WTC11 (cell line): ENCODE measurements around the gene NAALADL2. TPM values are rescaled to one million over a fixed set of nuclear protein-coding genes. Genes with fewer than 3 reads are reported as not detected.

Experiments used
- ATAC-seq: fragments of 200-7000 bp; cut with Tn5 transposase; 2 replicates; pipeline ENCODE4 v1.10.0; 2021; ENCODE audit warnings: mild to moderate bottlenecking, moderate library complexity
- CTCF ChIA-PET: fragments of 300-600 bp; sonication (Branson Sonifier 250); formaldehyde crosslinking; loops from one replicate; lab custom pipeline; 2021; ENCODE audit warnings: antibody characterized with exemption; lab: Charles Lee
- POLR2A ChIA-PET: fragments of 350-600 bp; sonication (Branson Sonifier 250); formaldehyde crosslinking; loops from one replicate; lab custom pipeline; 2021; ENCODE audit warnings: antibody characterized with exemption; lab: Charles Lee
- DNase-seq: peaks from one replicate; pipeline ENCODE4 v3.0.0; 2021; ENCODE audit warnings: low spot score
- H3K27ac Mint-ChIP-seq: 2 replicates; pipeline ENCODE4 v1.8.0; 2021; ENCODE audit warnings: mixed read lengths
- H3K27me3 Mint-ChIP-seq: 2 replicates; pipeline ENCODE4 v1.8.0; 2021; ENCODE audit warnings: low read depth, mild to moderate bottlenecking, moderate library complexity, mixed read lengths
- H3K36me3 Mint-ChIP-seq: 2 replicates; pipeline ENCODE4 v1.8.0; 2021; ENCODE audit warnings: mixed read lengths
- H3K4me1 Mint-ChIP-seq: 2 replicates; pipeline ENCODE4 v1.8.0; 2022; ENCODE audit warnings: mixed read lengths
- H3K4me3 Mint-ChIP-seq: 2 replicates; pipeline ENCODE4 v1.8.0; 2021; ENCODE audit warnings: mild to moderate bottlenecking, moderate library complexity, mixed read lengths
- H3K9me3 Mint-ChIP-seq: 2 replicates; pipeline ENCODE4 v1.8.0; 2021; ENCODE audit warnings: mixed read lengths
- CREB1 ChIP-seq: sonication (generic); formaldehyde crosslinking; IDR thresholded peaks from 2 replicates; pipeline ENCODE4 v1.8.0; 2023; ENCODE audit warnings: mild to moderate bottlenecking, missing genetic modification reagents
- ELF4 ChIP-seq: sonication (generic); formaldehyde crosslinking; IDR thresholded peaks from 2 replicates; pipeline ENCODE4 v1.8.1; 2022; ENCODE audit warnings: low read depth, mild to moderate bottlenecking, moderate library complexity, missing genetic modification reagents
- EMX1 ChIP-seq: fragments of 250-450 bp; sonication (Bioruptor Pico); IDR thresholded peaks from 2 replicates; pipeline ENCODE4 v1.8.0; 2021; ENCODE audit warnings: mild to moderate bottlenecking
- ESRRA ChIP-seq: sonication (generic); formaldehyde crosslinking; IDR thresholded peaks from 2 replicates; pipeline ENCODE4 v1.8.1; 2022; ENCODE audit warnings: mild to moderate bottlenecking, missing genetic modification reagents, borderline replicate concordance
- FOXP1 ChIP-seq: sonication (generic); formaldehyde crosslinking; IDR thresholded peaks from 2 replicates; pipeline ENCODE4 v1.8.0; 2022; ENCODE audit warnings: missing genetic modification reagents, mild to moderate bottlenecking, moderate library complexity, borderline replicate concordance
- JUN ChIP-seq: sonication (generic); formaldehyde crosslinking; IDR thresholded peaks from 2 replicates; pipeline ENCODE4 v1.8.0; 2023; ENCODE audit warnings: mild to moderate bottlenecking, missing genetic modification reagents
- RORB ChIP-seq: fragments of 250-450 bp; sonication (Bioruptor Pico); IDR thresholded peaks from 2 replicates; pipeline ENCODE4 v1.9.0; 2021; ENCODE audit warnings: mild to moderate bottlenecking
- SMAD4 ChIP-seq: sonication (generic); formaldehyde crosslinking; IDR thresholded peaks from 2 replicates; pipeline ENCODE4 v1.8.0; 2022; ENCODE audit warnings: mild to moderate bottlenecking, missing genetic modification reagents
- TCF7 ChIP-seq: sonication (generic); formaldehyde crosslinking; IDR thresholded peaks from 2 replicates; pipeline ENCODE4 v1.8.0; 2022; ENCODE audit warnings: mild to moderate bottlenecking, low read depth, missing genetic modification reagents, moderate library complexity
- ZNF121 ChIP-seq: sonication (generic); formaldehyde crosslinking; IDR thresholded peaks from 2 replicates; pipeline ENCODE4 v1.8.0; 2023; ENCODE audit warnings: missing genetic modification reagents
- ZNF396 ChIP-seq: fragments of 250-450 bp; sonication (Bioruptor Pico); IDR thresholded peaks from 2 replicates; pipeline ENCODE4 v1.8.0; 2021; ENCODE audit warnings: mild to moderate bottlenecking, moderate library complexity, borderline replicate concordance
- ZNF423 ChIP-seq: fragments of 250-450 bp; sonication (Bioruptor Pico); IDR thresholded peaks from 2 replicates; pipeline ENCODE4 v2.1.2; 2022; ENCODE audit warnings: mild to moderate bottlenecking, moderate library complexity
- total RNA-seq: library from RNA; stranded (reverse); gene quantifications from 3 replicates; pipeline ENCODE4 v1.2.3, GENCODE V29; 2021
- TF ChIP-seq, protein P1 (sequence below): fragments of 250-450 bp; sonication (Bioruptor Pico); conservative IDR thresholded peaks from 2 replicates; pipeline ENCODE4 v1.9.0; 2021; ENCODE audit warnings: mild to moderate bottlenecking
- TF ChIP-seq, protein P2 (sequence below): fragments of 250-450 bp; sonication (Bioruptor Pico); IDR thresholded peaks from 2 replicates; pipeline ENCODE4 v1.9.0; 2021; ENCODE audit warnings: moderate library complexity, mild to moderate bottlenecking, inconsistent platforms, borderline replicate concordance
- TF ChIP-seq, protein P3 (sequence below): sonication (generic); formaldehyde crosslinking; conservative IDR thresholded peaks from 2 replicates; pipeline ENCODE4 v1.8.1; 2023; ENCODE audit warnings: mild to moderate bottlenecking, low read depth, missing genetic modification reagents, moderate library complexity
- TF ChIP-seq, protein P4 (sequence below): fragments of 250-450 bp; sonication (Bioruptor Pico); IDR thresholded peaks from 2 replicates; pipeline ENCODE4 v2.1.2; 2022; ENCODE audit warnings: mild to moderate bottlenecking, moderate library complexity
- TF ChIP-seq, protein P5 (sequence below): sonication (generic); formaldehyde crosslinking; IDR thresholded peaks from 2 replicates; pipeline ENCODE4 v1.8.1; 2023; ENCODE audit warnings: mild to moderate bottlenecking, missing genetic modification reagents
- TF ChIP-seq, protein P6 (sequence below): sonication (generic); formaldehyde crosslinking; IDR thresholded peaks from 2 replicates; pipeline ENCODE4 v1.8.0; 2022; ENCODE audit warnings: mild to moderate bottlenecking, missing genetic modification reagents
- TF ChIP-seq, protein P7 (sequence below): fragments of 250-450 bp; sonication (Bioruptor Pico); IDR thresholded peaks from 2 replicates; pipeline ENCODE4 v1.9.0; 2021; ENCODE audit warnings: mild to moderate bottlenecking
- TF ChIP-seq, protein P8 (sequence below): fragments of 250-450 bp; sonication (Bioruptor Pico); IDR thresholded peaks from 2 replicates; pipeline ENCODE4 v1.9.0; 2021; ENCODE audit warnings: mild to moderate bottlenecking

The NAALADL2 gene
- total RNA-seq, 1 experiment from 2014 or later, result 1.2 TPM

DNA sequence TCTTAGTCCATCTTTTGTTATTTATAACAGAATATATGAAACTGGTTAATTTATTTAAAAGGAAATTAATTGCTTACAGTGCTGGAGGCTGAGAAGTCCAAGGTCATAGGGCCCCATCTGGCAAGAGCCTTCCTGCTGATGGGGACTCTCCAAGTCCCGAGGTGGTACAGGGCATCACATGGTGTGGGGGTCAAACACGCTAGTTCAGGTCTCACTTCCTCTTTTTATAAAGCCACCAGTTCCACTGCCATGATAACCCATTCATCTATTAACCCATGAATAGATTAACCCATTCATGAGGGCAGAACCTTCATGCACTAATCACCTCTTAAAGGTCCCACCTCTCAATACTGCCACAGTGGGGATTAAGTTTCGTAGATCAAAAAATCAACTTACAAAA is 659.3 kb downstream of the NAALADL2 start (continued):
- TF ChIP-seq, protein P1, sequence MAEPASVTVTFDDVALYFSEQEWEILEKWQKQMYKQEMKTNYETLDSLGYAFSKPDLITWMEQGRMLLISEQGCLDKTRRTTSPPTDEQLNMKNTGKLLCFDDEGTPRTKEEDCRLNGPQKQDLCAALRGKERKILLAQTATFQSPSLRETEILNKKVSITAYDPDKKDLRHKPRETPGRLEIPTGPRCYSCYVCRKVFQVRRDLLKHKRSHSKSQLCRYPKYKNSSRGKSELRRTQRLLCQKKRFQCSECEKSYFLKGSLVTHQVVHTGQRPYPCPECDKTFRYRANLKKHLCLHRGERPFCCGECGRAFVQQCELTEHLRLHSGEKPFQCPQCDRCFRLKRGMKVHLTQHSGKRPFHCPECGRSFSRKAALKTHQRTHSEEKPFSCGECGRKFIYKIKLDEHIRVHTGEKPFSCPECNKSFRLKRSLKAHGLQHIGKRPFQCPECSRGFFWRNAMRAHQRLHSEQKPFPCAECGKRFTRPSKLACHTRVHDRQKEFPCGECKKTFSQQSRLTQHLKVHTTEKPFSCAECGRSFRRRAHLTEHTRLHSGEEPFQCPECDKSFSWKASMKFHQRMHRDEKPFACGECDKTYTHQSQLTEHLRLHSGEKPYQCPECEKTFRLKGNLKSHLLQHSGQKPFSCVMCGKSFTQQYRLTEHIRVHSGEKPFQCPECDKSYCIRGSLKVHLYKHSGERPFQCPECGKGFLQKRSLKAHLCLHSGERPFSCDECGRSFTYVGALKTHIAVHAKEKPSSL (CRISPR knock-in tag), result no peak
- TF ChIP-seq TCF7 (no peak), ZNF396 (CRISPR knock-in tag) (no peak), EMX1 (CRISPR knock-in tag) (no peak), JUN (no peak), ZNF423 (CRISPR knock-in tag) (no peak), ELF4 (no peak), CREB1 (CRISPR knock-in tag) (no peak), RORB (no peak)
- TF ChIP-seq, protein P2, sequence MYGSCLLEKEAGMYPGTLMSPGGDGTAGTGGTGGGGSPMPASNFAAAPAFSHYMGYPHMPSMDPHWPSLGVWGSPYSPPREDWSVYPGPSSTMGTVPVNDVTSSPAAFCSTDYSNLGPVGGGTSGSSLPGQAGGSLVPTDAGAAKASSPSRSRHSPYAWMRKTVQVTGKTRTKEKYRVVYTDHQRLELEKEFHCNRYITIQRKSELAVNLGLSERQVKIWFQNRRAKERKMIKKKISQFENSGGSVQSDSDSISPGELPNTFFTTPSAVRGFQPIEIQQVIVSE, result no peak
- TF ChIP-seq, all 79 proteins: peak for 0

DNA sequence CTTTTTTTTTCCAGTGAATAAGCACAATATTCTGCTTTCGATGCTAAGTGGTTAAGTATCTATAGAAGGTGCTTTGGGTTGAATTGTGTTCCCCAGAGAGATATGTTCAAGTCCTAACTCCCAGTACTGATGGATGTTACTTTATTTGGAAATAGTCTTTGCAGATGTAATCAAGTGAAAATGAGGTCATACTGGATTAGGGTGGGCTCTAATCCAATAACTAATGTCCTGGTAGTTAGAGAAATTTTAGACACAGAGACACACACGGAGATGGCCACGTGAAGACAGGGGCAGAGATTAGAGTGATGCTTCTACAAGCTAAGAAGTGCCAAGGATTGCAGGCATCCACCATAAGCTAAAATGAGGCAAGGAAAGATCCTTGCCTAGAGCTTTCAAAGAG is 662.3 kb downstream of the NAALADL2 start:
- H3K27me3 Mint-ChIP-seq, result no peaks in the 10 kb centered on the region
- POLR2A ChIA-PET, result no interaction called here
- H3K9me3 Mint-ChIP-seq, result peaks cover 8% of the 10 kb centered on the region
- ATAC-seq (no peak), DNase-seq (no peak)
- H3K4me1 Mint-ChIP-seq, result peaks cover 20% of the 10 kb centered on the region
- H3K36me3 Mint-ChIP-seq, result no peaks in the 10 kb centered on the region
- no peak overlapping the region for H3K4me3 Mint-ChIP-seq
- CTCF ChIA-PET, result no interaction called here
- no peak overlapping the region for H3K27ac Mint-ChIP-seq
- TF ChIP-seq, protein P3, sequence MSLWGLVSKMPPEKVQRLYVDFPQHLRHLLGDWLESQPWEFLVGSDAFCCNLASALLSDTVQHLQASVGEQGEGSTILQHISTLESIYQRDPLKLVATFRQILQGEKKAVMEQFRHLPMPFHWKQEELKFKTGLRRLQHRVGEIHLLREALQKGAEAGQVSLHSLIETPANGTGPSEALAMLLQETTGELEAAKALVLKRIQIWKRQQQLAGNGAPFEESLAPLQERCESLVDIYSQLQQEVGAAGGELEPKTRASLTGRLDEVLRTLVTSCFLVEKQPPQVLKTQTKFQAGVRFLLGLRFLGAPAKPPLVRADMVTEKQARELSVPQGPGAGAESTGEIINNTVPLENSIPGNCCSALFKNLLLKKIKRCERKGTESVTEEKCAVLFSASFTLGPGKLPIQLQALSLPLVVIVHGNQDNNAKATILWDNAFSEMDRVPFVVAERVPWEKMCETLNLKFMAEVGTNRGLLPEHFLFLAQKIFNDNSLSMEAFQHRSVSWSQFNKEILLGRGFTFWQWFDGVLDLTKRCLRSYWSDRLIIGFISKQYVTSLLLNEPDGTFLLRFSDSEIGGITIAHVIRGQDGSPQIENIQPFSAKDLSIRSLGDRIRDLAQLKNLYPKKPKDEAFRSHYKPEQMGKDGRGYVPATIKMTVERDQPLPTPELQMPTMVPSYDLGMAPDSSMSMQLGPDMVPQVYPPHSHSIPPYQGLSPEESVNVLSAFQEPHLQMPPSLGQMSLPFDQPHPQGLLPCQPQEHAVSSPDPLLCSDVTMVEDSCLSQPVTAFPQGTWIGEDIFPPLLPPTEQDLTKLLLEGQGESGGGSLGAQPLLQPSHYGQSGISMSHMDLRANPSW (CRISPR knock-in tag), result no peak
- TF ChIP-seq TCF7 (no peak), ESRRA (CRISPR knock-in tag) (no peak), ZNF121 (CRISPR knock-in tag) (no peak), FOXP1 (CRISPR knock-in tag) (no peak), ZNF423 (CRISPR knock-in tag) (no peak), SMAD4 (CRISPR knock-in tag) (no peak)
- TF ChIP-seq, protein P4, sequence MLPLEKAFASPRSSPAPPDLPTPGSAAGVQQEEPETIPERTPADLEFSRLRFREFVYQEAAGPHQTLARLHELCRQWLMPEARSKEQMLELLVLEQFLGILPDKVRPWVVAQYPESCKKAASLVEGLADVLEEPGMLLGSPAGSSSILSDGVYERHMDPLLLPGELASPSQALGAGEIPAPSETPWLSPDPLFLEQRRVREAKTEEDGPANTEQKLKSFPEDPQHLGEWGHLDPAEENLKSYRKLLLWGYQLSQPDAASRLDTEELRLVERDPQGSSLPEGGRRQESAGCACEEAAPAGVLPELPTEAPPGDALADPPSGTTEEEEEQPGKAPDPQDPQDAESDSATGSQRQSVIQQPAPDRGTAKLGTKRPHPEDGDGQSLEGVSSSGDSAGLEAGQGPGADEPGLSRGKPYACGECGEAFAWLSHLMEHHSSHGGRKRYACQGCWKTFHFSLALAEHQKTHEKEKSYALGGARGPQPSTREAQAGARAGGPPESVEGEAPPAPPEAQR (CRISPR knock-in tag), result no peak
- TF ChIP-seq, protein P5, sequence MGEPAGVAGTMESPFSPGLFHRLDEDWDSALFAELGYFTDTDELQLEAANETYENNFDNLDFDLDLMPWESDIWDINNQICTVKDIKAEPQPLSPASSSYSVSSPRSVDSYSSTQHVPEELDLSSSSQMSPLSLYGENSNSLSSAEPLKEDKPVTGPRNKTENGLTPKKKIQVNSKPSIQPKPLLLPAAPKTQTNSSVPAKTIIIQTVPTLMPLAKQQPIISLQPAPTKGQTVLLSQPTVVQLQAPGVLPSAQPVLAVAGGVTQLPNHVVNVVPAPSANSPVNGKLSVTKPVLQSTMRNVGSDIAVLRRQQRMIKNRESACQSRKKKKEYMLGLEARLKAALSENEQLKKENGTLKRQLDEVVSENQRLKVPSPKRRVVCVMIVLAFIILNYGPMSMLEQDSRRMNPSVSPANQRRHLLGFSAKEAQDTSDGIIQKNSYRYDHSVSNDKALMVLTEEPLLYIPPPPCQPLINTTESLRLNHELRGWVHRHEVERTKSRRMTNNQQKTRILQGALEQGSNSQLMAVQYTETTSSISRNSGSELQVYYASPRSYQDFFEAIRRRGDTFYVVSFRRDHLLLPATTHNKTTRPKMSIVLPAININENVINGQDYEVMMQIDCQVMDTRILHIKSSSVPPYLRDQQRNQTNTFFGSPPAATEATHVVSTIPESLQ (CRISPR knock-in tag), result no peak
- TF ChIP-seq, protein P6, sequence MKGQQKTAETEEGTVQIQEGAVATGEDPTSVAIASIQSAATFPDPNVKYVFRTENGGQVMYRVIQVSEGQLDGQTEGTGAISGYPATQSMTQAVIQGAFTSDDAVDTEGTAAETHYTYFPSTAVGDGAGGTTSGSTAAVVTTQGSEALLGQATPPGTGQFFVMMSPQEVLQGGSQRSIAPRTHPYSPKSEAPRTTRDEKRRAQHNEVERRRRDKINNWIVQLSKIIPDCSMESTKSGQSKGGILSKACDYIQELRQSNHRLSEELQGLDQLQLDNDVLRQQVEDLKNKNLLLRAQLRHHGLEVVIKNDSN (CRISPR knock-in tag), result no peak
- TF ChIP-seq, protein P2, result no peak
- TF ChIP-seq, protein P7, sequence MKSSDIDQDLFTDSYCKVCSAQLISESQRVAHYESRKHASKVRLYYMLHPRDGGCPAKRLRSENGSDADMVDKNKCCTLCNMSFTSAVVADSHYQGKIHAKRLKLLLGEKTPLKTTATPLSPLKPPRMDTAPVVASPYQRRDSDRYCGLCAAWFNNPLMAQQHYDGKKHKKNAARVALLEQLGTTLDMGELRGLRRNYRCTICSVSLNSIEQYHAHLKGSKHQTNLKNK (CRISPR knock-in tag), result no peak
- TF ChIP-seq, protein P8, sequence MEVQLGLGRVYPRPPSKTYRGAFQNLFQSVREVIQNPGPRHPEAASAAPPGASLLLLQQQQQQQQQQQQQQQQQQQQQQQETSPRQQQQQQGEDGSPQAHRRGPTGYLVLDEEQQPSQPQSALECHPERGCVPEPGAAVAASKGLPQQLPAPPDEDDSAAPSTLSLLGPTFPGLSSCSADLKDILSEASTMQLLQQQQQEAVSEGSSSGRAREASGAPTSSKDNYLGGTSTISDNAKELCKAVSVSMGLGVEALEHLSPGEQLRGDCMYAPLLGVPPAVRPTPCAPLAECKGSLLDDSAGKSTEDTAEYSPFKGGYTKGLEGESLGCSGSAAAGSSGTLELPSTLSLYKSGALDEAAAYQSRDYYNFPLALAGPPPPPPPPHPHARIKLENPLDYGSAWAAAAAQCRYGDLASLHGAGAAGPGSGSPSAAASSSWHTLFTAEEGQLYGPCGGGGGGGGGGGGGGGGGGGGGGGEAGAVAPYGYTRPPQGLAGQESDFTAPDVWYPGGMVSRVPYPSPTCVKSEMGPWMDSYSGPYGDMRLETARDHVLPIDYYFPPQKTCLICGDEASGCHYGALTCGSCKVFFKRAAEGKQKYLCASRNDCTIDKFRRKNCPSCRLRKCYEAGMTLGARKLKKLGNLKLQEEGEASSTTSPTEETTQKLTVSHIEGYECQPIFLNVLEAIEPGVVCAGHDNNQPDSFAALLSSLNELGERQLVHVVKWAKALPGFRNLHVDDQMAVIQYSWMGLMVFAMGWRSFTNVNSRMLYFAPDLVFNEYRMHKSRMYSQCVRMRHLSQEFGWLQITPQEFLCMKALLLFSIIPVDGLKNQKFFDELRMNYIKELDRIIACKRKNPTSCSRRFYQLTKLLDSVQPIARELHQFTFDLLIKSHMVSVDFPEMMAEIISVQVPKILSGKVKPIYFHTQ, result no peak
